HG02588 (cell line): Measurements from ENCODE around the gene VWA3B.
"Not testable (repeated sequence)": the region's sequence is repeated elsewhere in the genome, so short reads cannot be mapped to it uniquely, and the experiment has no call there.

Source experiments
- ATAC-seq: cut with Tn5 transposase; IDR thresholded peaks from one replicate; pipeline ENCODE4 v1.9.1; 2021; ENCODE audit warnings: mild to moderate bottlenecking, moderate library complexity; ENCODE audit not compliant: unreplicated experiment

Gene VWA3B

DNA sequence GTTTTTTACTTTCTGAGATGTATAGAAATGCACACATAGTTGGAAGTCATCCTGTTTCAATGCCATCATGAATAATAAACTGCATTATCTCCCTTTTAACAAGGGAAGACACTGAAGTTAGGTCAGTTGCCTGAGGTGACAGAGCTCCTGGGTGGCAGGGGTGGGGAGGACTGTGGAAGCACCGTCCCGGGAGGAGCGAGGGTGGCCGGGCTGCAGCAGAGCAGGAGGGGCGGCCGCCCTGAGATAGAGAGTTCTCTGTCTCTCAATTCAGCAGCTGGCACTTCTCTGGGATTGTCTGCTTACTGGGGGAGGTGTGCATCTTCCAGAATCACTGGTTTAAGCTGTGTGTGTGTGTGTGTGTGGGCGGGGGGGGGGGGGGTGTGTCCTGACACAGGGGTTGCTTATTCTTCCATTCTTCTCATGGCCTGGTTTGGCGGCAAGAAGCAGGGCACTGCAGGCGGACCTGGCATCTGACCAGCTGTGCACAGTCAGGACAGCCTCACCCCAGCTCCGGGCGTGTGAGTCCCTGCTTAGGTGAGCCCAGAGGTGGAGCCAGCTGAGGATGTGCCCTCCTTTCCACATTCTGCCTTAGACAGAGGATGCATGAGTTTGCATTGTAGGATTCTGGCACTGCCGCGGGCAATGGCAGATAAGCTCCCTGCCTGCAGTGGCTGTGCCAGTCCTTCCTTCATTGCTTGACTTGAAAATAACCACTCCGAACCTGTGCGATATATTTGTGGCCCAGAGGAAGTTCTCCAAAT is 40.4 kb downstream of the VWA3B start:
- no peak for ATAC-seq

GRCh38 chr2:98128556-98129109 is 41.7 kb downstream of the VWA3B start:
- no peak for ATAC-seq

DNA sequence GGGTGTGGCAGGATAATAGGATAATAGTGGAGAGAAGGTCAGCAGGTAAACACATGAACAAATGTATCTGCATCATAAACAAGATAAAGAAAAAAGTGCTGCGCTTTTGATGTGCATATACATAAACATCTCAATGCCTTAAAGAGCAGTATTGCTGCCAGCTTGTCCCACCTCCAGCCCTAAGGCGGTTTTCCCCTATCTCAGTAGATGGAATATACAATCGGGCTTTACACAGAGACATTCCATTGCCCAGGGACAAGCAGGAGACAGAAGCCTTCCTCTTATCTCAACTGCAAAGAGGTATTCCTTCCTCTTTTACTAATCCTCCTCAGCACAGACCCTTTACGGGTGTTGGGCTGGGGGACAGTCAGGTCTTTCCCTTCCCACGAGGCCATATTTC is 43.1 kb downstream of the VWA3B start:
- not testable (repeated sequence) for ATAC-seq

GRCh38 chr2:98134172-98135005 is 47.4 kb downstream of the VWA3B start:
- peak; percentile 59 for ATAC-seq

DNA sequence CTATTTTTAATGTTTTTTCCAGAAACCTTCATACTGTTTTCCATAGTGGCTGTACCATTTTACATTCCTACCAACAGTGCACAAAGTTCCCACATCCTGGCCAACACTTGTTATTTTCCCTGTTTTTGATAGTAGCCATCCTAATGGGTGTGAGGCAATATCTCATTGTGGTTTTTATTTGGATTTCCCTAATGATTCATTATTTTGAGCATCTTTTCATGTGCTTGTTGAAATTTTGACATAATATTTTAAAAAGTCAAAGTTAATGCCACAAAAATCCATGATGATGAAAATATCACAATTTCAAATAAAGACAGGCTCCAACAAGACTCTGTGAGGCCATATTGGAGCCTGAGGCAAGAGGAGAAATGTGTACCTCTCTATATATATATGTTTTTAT is 50.2 kb downstream of the VWA3B start:
- no peak for ATAC-seq

GRCh38 chr2:98138978-98139377 is 52.0 kb downstream of the VWA3B start:
- not testable (repeated sequence) for ATAC-seq

DNA sequence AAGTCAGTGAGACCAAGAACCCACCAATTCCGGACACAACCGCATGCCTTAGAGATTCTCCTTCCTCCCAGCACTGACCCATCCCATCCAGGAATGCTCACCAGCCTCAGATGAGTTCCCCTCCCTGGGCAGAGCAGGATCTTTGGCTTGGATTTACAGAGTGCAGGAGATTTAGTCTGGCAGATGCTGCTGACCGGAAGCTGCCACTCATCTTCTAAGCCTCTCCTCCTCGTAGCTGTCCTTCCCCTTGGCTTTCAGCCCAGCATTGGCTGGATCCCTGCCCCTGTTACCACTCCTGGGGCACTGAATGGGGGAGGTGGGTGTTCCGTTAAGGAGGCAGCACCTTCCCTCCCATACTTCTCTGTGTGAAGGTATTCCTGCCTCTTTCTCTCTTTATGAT is 53.2 kb downstream of the VWA3B start:
- ATAC-seq, result no peak

- ATAC-seq, result no peak
These were observed 55.3 kb downstream of the VWA3B start for GRCh38 chr2:98142106-98142791.

GRCh38 chr2:98145070-98145469 is 58.1 kb downstream of the VWA3B start:
- ATAC-seq, result no peak

DNA sequence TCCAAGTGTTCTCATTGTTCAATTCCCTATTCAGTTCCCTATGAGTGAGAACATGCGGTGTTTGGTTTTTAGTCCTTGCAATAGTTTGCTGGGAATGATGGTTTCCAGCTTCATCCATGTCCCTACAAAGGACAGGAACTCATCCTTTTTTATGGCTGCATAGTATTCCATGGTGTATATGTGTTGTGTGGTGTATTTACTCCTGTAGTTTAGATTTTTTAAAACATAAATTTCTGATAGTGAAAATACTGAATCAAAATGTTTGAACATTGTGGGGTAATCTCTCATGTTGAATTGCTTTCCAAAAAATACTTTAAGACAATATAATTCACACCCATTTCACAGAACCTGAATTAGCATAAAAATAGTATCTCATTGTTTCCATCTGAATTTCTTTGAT is 60.9 kb downstream of the VWA3B start:
- ATAC-seq, result not testable (repeated sequence)

DNA sequence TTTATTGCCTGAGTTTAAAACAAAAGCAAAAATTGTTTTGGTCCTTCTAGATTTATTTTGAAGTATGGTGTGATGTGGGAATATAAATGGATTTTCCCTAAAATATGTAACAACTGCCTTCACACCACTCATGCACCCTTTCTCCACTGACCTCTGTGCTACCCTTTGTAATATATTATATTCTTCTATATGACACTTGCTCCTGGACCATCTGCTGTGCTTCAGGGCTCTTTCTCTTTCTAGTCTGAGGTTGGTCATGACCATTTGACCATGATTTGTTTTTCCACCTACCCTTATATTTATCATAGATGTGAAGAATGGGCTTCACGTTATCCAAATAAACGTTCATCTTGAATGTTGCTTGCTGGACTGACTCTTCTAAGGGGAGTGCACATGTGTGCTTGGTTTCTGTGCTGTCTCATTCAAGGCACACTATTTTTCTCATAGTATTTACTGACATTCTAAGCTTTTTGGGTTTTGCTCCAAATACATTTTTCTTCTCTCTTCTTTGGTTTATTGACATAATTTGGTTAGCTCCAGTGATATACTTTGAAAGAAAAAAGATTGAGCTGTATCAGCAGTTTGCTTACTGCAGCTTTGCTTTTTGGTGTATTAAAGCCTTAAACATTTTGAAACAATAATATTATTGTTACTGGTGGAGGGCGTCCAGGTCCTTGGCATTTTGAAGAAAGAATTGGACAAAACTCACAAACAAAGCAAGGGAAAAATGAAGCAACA is 61.8 kb downstream of the VWA3B start:
- ATAC-seq, result no peak

- ATAC-seq, result no peak
These were observed 62.3 kb downstream of the VWA3B start for GRCh38 chr2:98149333-98149697.

DNA sequence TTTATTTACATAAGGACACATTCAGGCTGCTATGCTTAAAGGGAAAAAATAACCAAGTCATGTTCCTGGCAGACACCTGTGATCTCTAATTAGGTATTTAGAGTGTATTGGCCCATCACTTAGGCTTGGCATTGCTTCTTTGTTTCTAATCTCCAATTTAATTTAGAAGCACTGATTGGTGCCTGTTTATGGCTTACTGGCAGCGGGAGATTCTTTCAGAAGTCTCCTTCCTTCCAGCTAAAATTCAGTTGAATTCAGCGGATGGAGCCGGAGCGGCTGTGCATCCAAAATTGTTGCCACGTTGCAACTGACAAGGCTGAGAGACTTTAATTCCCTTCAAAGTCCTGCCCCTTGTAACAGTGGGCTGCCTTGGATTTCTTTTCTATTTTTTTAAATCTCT is 66.5 kb downstream of the VWA3B start:
- no peak for ATAC-seq

DNA sequence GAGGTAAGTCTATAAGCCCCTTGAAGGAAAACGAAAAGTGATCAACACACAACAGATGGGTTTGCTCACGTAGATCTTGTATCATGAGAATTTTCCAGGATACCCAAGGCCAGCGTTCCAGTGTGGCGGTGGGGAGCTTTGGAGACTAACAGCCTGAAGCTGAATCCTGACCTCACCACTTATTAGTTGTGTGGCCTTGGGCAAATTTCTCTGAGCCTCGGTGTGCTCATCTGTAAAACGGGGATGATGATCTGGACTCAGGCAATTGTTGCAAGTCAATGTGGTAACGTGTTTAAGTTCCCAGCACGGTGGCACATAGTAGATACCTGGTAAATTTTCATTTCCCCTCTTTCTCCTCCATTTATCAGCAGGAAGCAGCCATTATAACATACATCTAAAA is 68.3 kb downstream of the VWA3B start:
- ATAC-seq, result no peak

GRCh38 chr2:98155716-98156115 is 68.7 kb downstream of the VWA3B start:
- ATAC-seq, result no peak

GRCh38 chr2:98156304-98156703 is 69.3 kb downstream of the VWA3B start:
- no peak for ATAC-seq

DNA sequence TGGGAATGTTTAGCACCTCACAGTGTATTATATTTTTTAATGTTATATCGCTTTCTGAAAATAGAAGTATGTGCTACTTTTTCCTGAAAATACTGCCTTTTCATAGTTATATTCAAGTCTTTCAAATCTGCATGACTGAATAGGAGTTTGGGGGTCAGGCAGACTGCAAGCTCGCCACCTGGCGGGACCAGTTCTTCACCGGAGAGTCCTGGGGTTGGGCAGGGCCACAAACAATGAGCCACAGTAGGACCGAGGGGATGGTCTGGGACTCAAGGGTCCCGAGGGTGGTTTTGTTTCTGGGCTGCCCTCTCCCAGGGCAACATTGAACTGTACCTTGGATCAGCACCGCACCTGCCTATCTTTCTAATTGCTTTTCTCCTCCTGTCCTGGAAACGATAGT is 70.6 kb downstream of the VWA3B start:
- ATAC-seq, result no peak

DNA sequence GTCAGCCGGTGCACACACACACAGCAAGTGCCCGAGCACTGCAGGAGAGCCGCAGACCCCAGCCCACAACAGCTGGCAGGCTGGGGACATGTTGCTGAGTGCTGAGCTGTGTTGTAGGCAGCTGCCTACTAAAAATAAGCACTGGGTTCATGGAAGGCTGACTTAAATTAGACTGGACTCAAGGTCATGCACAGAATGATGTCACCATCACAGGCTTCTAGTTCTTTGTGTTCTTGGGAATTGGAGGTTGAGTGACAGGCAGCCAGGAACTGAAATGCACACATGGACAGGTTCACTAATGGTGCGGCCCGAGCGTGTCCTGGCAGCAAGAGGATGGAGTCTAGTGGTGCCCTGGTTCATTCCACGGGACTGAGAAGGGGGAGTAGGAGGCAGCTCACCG is 71.3 kb downstream of the VWA3B start:
- no peak for ATAC-seq

- ATAC-seq, result no peak
These were observed 73.6 kb downstream of the VWA3B start for GRCh38 chr2:98160554-98160953.

GRCh38 chr2:98161186-98161585 is 74.2 kb downstream of the VWA3B start:
- ATAC-seq, result no peak

GRCh38 chr2:98164256-98164655 is 77.3 kb downstream of the VWA3B start:
- ATAC-seq, result no peak
